GM21619 (cell line): ENCODE results near the gene NFIA.

Experiments
- ATAC-seq: cut with Tn5 transposase; IDR thresholded peaks from one replicate; pipeline ENCODE4 v1.9.1; 2021; ENCODE audit not compliant: unreplicated experiment

Gene NFIA

GRCh38 chr1:61237659-61238358, 155.4 kb downstream of the NFIA start:
- ATAC-seq, result no peak

DNA sequence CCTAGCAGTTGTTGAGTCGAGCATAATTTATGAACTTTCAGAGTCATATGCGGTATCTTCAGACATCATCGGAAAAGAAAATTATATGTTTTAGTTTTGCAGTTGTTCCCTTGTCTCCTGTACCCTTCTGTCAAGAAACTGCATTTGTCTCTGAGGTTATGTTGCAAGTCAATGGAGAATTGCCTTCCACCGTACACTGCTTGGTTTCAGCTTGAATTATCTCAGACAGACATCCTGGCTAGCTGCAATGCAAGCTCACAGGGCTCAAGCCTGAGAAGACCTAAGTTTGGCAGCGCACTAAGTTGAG, 156.0 kb downstream of the NFIA start:
- no peak for ATAC-seq

GRCh38 chr1:61240878-61241277, 158.5 kb downstream of the NFIA start:
- no peak for ATAC-seq

- ATAC-seq, result no peak
These were observed 159.1 kb downstream of the NFIA start for GRCh38 chr1:61241411-61241838.

- no peak for ATAC-seq
These were observed 159.6 kb downstream of the NFIA start for GRCh38 chr1:61241973-61242381.

DNA sequence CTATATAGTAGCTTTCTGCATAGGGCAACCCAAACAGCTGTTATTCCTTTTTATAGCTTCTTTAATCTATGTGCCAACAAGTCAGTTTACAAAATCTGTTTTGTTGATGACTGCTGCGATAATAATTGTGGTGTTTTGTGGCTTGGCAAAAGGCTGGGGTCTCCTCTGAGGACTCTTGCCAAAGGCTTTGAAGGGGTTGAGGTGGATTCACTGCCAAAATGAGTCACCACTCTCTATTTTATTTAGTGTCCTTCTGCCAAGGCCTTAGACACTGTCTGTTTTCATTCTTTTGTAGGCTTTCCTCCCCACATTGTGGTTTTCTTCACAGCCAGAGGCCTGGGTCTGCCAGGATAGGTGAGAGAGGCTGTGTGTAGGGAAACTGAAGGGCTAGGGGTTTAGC, 161.8 kb downstream of the NFIA start:
- no peak for ATAC-seq

DNA sequence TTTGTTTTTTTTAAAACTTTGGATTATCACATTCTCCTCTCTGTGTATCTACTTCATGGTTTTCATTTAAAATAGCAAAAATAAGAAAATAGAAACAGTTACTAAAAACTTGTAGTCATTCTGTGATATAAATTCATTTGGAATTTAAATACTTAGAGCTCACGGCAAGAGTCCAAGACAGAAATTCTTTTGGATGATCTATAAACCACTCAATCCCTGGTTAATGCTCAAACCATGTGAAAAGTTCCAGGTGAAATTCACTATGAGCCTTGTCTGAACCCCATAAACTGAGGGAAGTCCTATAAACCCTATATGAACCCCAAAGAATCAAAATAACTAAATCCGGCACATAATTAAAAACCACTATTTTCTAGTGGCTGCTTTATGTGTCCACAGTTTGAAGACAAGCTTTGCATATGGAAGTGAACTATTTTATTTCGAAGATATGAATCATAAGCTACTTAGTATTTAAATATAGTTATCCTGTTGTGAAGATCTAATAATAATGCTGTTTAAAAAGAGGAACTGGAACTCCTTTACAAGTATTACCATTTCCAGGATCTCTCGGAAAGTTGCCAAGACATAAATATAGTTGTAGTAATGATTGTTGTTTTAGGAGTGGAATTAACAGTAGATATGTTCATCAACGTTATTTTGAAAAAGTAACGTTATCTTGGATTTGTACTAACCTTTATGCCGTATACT, 163.5 kb downstream of the NFIA start:
- ATAC-seq, result no peak

- no peak for ATAC-seq
These were observed 164.9 kb downstream of the NFIA start for GRCh38 chr1:61247051-61247825.

DNA sequence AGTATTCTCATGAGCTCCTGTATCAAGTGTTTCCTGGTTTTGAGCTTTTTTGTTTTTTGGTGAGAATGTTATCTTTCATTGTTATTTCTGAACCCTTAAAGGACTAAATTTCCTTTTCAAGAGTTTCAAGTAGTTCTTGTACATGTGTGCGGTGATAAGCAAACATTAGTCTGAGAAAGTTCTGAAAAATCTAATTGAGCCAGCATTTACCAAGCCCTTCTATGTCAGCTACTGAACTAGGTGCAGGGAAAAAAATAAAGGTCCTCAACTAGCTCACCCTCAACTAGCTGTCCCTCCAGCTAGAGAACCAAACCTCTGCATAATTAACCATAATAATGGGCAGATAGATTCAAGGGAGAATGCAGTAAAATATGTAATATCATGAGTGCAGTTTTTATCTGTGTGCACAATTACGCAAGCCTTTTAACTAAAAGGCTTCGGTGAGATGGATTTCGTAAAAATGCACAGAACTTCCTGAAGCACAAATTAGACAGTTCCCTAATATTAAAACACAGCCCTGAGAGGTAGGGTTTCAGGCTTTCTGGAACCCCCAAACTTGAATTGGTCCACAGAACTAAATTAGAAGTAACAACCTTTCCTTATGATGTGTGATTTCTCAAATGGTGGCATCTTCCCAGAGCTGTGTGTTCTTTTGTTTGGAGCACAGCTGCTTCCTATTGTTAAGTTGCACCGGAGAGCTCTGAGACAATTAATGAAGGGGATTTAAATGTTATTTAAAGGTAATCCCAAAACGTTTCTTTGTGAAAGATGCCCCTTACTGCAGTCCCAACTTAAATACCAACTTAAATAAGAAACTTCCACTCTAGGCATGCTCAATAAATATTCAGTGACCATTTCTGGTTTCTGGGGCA, 165.8 kb downstream of the NFIA start:
- ATAC-seq, result no peak

DNA sequence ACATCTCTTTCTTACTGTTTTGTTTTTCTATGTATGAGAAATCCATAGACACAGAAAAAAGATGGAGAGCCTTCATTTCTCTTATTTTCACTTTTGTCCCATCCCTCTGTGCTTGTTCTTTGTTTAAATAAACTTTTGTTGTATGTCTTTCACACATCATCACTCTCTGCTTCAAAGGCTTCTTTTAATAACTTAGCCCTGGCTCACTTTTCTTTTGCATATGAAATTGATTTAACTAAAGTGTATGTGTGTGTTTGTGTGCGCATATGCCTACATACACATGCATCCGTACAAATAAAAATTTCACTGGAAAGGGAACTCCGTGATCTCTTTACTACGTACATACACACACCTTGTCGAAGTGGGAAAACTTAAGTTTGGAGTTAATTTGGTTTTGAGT, 168.6 kb downstream of the NFIA start:
- no peak for ATAC-seq

DNA sequence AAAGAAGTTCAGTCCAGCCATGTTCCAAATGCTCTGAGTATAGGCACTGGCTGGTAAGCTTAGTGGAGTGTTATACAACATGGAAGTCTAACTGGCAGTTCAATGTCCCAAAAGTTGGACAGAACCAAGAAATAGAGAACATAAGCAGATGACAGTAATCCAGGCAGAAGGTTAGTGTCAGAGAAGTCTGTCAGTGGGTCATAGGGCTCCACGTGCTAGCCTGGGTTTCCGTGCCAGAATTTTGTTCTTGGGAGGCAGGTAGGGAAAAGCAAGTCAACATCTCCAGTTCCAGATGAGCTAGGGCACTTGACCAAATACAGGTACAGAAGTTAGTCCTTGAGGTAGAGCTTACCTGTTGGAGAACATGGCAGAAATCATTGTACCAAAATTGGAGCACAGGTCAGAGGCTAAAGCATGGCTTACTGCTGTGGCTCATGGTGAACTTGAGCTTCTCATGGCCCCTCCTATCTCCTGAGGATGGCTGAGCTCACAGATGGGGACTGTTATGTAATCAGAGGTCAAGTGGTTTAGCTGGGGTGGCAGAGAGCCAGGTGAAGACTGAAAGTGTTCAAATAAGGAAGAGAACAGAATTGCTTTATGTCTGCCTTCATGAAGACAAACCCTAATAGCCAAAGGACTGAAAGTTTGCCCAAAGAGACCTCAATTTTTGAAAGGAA, 170.8 kb downstream of the NFIA start:
- ATAC-seq, result no peak

DNA sequence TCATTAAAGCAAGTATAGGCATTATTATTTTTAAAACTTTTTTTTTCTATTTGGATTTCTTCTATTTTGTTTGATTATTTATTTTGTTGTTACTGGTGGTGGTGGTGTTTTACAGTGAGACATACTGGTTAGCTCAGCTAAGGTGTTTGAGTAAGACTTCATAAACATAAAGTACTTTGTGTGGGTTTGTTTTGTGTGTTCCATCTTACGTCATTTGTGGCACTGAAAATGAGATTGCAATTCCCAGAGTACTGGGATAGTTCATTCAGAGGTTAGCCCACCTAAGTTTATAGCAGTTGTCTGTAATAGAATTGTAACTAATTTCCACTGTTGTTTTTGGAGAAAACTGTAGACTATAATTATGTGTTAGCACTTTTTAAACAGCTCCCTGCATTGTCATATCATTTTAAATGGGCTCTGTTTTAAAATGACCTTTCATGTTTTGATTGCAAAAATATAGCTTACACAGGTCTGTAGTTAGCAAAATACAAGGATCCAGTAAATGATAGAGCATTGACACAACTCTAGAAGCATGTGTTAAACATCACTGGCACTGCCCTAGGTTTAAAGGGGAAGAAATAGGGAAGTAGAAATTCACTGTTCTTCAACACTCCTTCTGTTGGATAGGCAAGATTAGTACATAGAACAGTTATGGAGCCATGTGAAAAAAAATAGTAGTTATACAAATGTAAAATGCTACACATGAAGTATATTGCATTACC, 171.7 kb downstream of the NFIA start:
- no peak for ATAC-seq

- no peak for ATAC-seq
These were observed 172.4 kb downstream of the NFIA start for GRCh38 chr1:61254634-61255357.

- no peak for ATAC-seq
These were observed 173.0 kb downstream of the NFIA start for GRCh38 chr1:61255358-61255703.

- ATAC-seq, result no peak
These were observed 177.2 kb downstream of the NFIA start for GRCh38 chr1:61259379-61260148.

DNA sequence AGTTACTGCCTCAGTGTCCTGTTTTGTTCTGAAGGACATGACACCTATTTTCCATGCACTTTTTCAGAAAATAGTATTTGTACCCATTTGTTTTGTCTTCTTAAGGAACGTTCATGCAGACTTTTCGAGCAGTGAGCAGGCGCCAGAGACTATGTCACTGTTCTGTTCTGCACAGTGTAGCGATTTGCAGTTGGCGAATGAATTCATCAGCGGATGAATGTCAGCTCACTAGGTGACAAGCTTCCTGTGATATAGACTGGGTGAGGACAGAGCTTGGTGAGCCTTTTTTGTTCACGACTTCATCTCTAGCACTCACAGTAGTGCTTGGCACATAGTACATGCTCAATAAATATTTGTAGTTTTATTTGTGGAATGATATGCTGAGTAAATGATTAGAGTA, 177.8 kb downstream of the NFIA start:
- no peak for ATAC-seq

- no peak for ATAC-seq
These were observed 179.2 kb downstream of the NFIA start for GRCh38 chr1:61261595-61261994.

DNA sequence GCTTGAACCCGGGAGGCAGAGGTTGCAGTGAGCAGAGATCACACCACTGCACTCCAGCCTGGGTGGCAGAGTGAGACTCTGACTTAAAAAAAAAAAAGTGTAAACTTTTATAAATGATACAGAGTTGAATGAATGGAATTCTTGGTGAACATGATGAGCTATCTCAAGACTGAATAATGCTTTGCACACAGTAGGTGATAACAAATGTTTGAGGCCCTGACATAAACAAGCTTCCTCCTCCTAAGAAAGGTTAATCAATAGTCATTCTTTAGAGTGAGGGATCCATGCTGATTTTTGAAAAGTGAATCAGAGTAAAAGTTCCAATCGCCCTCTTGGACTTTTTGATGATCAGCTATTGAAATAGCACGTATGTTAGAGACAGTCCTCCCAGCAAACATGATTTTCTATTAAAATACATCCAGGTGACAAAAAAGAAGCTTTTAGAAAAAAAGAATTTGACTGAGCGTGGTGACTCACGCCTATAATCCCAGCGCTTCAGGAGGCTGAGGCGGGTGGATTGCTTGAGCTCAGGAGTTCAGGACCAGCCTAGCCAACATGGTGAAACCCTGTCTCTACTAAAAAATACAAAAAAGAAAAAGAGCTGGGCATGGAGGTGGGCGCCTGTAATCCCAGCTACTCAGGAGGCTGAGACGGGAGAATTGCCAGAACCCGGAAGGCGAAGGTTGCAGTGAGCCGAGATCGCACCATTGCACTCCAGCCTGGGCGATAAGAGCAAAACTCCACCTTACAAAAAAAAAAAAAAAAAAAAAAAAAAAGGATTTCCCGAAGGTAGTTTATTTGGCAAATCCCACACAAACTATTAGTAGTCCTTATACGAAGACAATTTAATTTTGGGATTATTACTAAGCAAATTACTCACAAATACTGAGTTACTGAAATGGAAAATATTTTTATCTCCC, 181.8 kb downstream of the NFIA start:
- ATAC-seq, result no peak
